Liver (tissue), 9 donors: ENCODE measurements around the gene RADIL. TPM values are rescaled to one million over a fixed set of nuclear protein-coding genes. Genes with fewer than 3 reads are reported as not detected.

Experiments used
- DNase-seq: peaks from one replicate; pipeline ENCODE4 v3.0.0-alpha.2; 2017; ENCODE audit warnings: low spot score
- H3K27ac ChIP-seq, 2 donors: one replicate each; pipeline ENCODE4 v1.7.0; 2013; ENCODE audit warnings: inconsistent platforms in 2 of 2, low read length in 2 of 2, control low read depth in 1 of 2, low read depth in 1 of 2, mild to moderate bottlenecking in 1 of 2
- H3K27me3 ChIP-seq, 4 donors: one replicate each; pipeline versions ENCODE4 v1.6.1 to v1.7.0; 2013; ENCODE audit warnings: low read length in 3 of 4, inconsistent platforms in 1 of 4, mild to moderate bottlenecking in 1 of 4, moderate library complexity in 1 of 4; ENCODE audit not compliant: control insufficient read depth in 4 of 4, insufficient read depth in 4 of 4
- H3K36me3 ChIP-seq, 4 donors: one replicate each; pipeline versions ENCODE4 v1.6.1 to v1.7.0; 2013; ENCODE audit warnings: low read length in 3 of 4, mild to moderate bottlenecking in 3 of 4, low read depth in 1 of 4, moderate library complexity in 1 of 4; ENCODE audit not compliant: control insufficient read depth in 4 of 4, insufficient read depth in 3 of 4
- H3K4me1 ChIP-seq, 4 donors: one replicate each; pipeline versions ENCODE4 v1.6.1 to v1.7.0; 2013; ENCODE audit warnings: low read length in 3 of 4, mild to moderate bottlenecking in 3 of 4, moderate library complexity in 1 of 4; ENCODE audit not compliant: control insufficient read depth in 4 of 4, insufficient read depth in 4 of 4
- H3K4me3 ChIP-seq, 3 donors: one replicate each; pipeline versions ENCODE4 v1.6.1 to v1.7.0; 2013; ENCODE audit warnings: low read length in 3 of 3, control low read depth in 1 of 3, low read depth in 1 of 3, mild to moderate bottlenecking in 1 of 3
- H3K9ac ChIP-seq, 2 donors: one replicate each; pipeline ENCODE4 v1.7.0; 2013; ENCODE audit warnings: low read length in 2 of 2, mild to moderate bottlenecking in 2 of 2, moderate library complexity in 2 of 2, control low read depth in 1 of 2, low read depth in 1 of 2
- H3K9me3 ChIP-seq, 4 donors: one replicate each; pipeline versions ENCODE4 v1.6.1 to v1.7.0; 2013; ENCODE audit warnings: low read length in 3 of 4; ENCODE audit not compliant: control insufficient read depth in 4 of 4
- ATF3 ChIP-seq: IDR thresholded peaks from 2 replicates; pipeline ENCODE4 v1.6.1; 2016; ENCODE audit warnings: antibody characterized with exemption
- EGR1 ChIP-seq, 2 donors: IDR thresholded peaks; 2 replicates each; pipeline ENCODE4 v1.6.1; 2016 to 2018; ENCODE audit warnings: antibody characterized with exemption in 2 of 2, low read depth in 2 of 2
- FOXA1 ChIP-seq: IDR thresholded peaks from 2 replicates; pipeline ENCODE4 v1.6.1; 2016; ENCODE audit warnings: antibody characterized with exemption
- FOXA2 ChIP-seq: IDR thresholded peaks from 2 replicates; pipeline ENCODE4 v1.6.1; 2016; ENCODE audit warnings: antibody characterized with exemption
- GABPA ChIP-seq, 2 donors: IDR thresholded peaks in 1 of 2; conservative IDR thresholded peaks in 1 of 2; 2 replicates each; pipeline ENCODE4 v1.6.1; 2016; ENCODE audit warnings: antibody characterized with exemption in 2 of 2, mild to moderate bottlenecking in 1 of 2, moderate library complexity in 1 of 2
- HNF4A ChIP-seq, 2 donors: conservative IDR thresholded peaks; 2 replicates each; pipeline ENCODE4 v1.6.1; 2016; ENCODE audit warnings: antibody characterized with exemption in 2 of 2, mild to moderate bottlenecking in 2 of 2
- HNF4G ChIP-seq: IDR thresholded peaks from 2 replicates; pipeline ENCODE4 v1.6.1; 2016; ENCODE audit warnings: antibody characterized with exemption
- JUND ChIP-seq, 2 donors: IDR thresholded peaks; 2 replicates each; pipeline ENCODE4 v1.6.1; 2016; ENCODE audit warnings: antibody characterized with exemption in 2 of 2
- NR2F2 ChIP-seq: IDR thresholded peaks from 2 replicates; pipeline ENCODE4 v1.6.1; 2016; ENCODE audit warnings: antibody characterized with exemption
- RAD21 ChIP-seq, 2 donors: IDR thresholded peaks; 2 replicates each; pipeline ENCODE4 v1.6.1; 2016; ENCODE audit warnings: antibody characterized with exemption in 2 of 2, mild to moderate bottlenecking in 2 of 2
- REST ChIP-seq: IDR thresholded peaks from 2 replicates; pipeline ENCODE4 v1.6.1; 2016; ENCODE audit warnings: antibody characterized with exemption, mild to moderate bottlenecking
- RXRA ChIP-seq, 2 donors: IDR thresholded peaks; 2 replicates each; pipeline ENCODE4 v1.6.1; 2017 to 2018; ENCODE audit warnings: antibody characterized with exemption in 2 of 2, mild to moderate bottlenecking in 1 of 2
- SP1 ChIP-seq: IDR thresholded peaks from 2 replicates; pipeline ENCODE4 v1.6.1; 2018; ENCODE audit warnings: antibody characterized with exemption, mild to moderate bottlenecking
- TAF1 ChIP-seq: conservative IDR thresholded peaks from 2 replicates; pipeline ENCODE4 v1.6.1; 2016; ENCODE audit warnings: antibody characterized with exemption, mild to moderate bottlenecking
- YY1 ChIP-seq: IDR thresholded peaks from 2 replicates; pipeline ENCODE4 v1.6.1; 2016; ENCODE audit warnings: antibody characterized with exemption, mild to moderate bottlenecking
- ZBTB33 ChIP-seq: IDR thresholded peaks from 2 replicates; pipeline ENCODE4 v1.6.1; 2016; ENCODE audit warnings: antibody characterized with exemption
- WGBS: extraction: QIAGEN DNeasy Blood & Tissue Kit; methylation state at CpG from one replicate; pipeline ENCODE4 v1.1.7; 2013; 5-methylcytosine and 5-hydroxymethylcytosine counted together
- polyA plus RNA-seq, 2 donors: library from polyadenylated mRNA; stranded (reverse) in 1 of 2; unstranded in 1 of 2; fragments of 200-250 nt in 1 of 2; fragments of >200 nt in 1 of 2; fragmentation: Nextera tagmentation in 1 of 2; extraction: Ambion mirVana in 1 of 2; gene quantifications; one replicate each; pipeline versions ENCODE4 v1.2.1 to v1.2.3, GENCODE V29; 2013 to 2015
- total RNA-seq, 2 donors: library from RNA; depleted of rRNA; stranded (reverse); fragments of >200 nt; gene quantifications; one replicate each; pipeline ENCODE4 v1.2.3, GENCODE V29; 2014
- TF ChIP-seq, protein P1 (sequence below): IDR thresholded peaks from 2 replicates; pipeline ENCODE4 v1.6.1; 2016; ENCODE audit warnings: antibody characterized with exemption
- TF ChIP-seq, protein P2 (sequence below): fragments of 150-350 bp; IDR thresholded peaks from 2 replicates; pipeline ENCODE4 v1.5.1; 2017; ENCODE audit warnings: improper control_type of control experiment, low read depth, low read length; ENCODE audit not compliant: missing input control
- donor health status: healthy.
- donor health status: healthy.
- donor health status: healthy.
- donor health status: healthy.
- donor health status: healthy.

Gene RADIL
- total and polyA plus RNA-seq, 4 donors = 0.14 to 0.25 (median 0.21) TPM; not detected in 1

GRCh38 chr7:4868493-4868892 lies 15.0 kb downstream of the RADIL start:
- Histone ChIP-seq H3K27ac (no peak overlapping the region), H3K4me1 (no peaks in the 10 kb centered on the region), H3K9ac (no peak overlapping the region), H3K9me3 (peaks cover 0 to 9% (median 4%) of the 10 kb centered on the region in 4 donors), H3K36me3 (no peaks in the 10 kb centered on the region), H3K27me3 (peaks cover 0 to 2% (median 0%) of the 10 kb centered on the region in 4 donors), H3K4me3 (no peak overlapping the region)
- DNase-seq = no peak
- TF ChIP-seq, protein P1, sequence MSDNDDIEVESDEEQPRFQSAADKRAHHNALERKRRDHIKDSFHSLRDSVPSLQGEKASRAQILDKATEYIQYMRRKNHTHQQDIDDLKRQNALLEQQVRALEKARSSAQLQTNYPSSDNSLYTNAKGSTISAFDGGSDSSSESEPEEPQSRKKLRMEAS = no peak
- TF ChIP-seq, protein P2, sequence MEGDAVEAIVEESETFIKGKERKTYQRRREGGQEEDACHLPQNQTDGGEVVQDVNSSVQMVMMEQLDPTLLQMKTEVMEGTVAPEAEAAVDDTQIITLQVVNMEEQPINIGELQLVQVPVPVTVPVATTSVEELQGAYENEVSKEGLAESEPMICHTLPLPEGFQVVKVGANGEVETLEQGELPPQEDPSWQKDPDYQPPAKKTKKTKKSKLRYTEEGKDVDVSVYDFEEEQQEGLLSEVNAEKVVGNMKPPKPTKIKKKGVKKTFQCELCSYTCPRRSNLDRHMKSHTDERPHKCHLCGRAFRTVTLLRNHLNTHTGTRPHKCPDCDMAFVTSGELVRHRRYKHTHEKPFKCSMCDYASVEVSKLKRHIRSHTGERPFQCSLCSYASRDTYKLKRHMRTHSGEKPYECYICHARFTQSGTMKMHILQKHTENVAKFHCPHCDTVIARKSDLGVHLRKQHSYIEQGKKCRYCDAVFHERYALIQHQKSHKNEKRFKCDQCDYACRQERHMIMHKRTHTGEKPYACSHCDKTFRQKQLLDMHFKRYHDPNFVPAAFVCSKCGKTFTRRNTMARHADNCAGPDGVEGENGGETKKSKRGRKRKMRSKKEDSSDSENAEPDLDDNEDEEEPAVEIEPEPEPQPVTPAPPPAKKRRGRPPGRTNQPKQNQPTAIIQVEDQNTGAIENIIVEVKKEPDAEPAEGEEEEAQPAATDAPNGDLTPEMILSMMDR = no peak
- TF ChIP-seq TAF1 (no peak), RXRA (IDR thresholded peaks at IDR 0.05) (no peak), YY1 (no peak), GABPA (IDR thresholded peaks at IDR 0.05 in 1 of 2, conservative IDR thresholded peaks at IDR 0.05 in 1 of 2) (no peak), ZBTB33 (no peak), HNF4A (conservative IDR thresholded peaks at IDR 0.05) (no peak), RAD21 (IDR thresholded peaks at IDR 0.05) (no peak), FOXA2 (no peak), REST (no peak), ATF3 (no peak), FOXA1 (no peak), JUND (IDR thresholded peaks at IDR 0.05) (no peak), SP1 (no peak), NR2F2 (no peak), HNF4G (no peak), EGR1 (IDR thresholded peaks at IDR 0.05; ENCODE audit: low read depth in 2 of 2) (no peak)
- WGBS = 85% methylated on average over 5 of the region's 5 CpGs
